HG02588 (cell line): ENCODE results near the gene DNAJC4.

Experiments
- ATAC-seq: cut with Tn5 transposase; IDR thresholded peaks from one replicate; pipeline ENCODE4 v1.9.1; 2021; ENCODE audit warnings: mild to moderate bottlenecking, moderate library complexity; ENCODE audit not compliant: unreplicated experiment

DNAJC4 gene

GRCh38 chr11:64208086-64208795, 22.1 kb upstream of the DNAJC4 start:
- ATAC-seq = no peak

- ATAC-seq = no peak
These were observed 21.4 kb upstream of the DNAJC4 start for GRCh38 chr11:64208796-64209562.

- ATAC-seq = no peak
These were observed 20.8 kb upstream of the DNAJC4 start for GRCh38 chr11:64209563-64209843.

GRCh38 chr11:64210301-64211020, 19.9 kb upstream of the DNAJC4 start:
- ATAC-seq = no peak

GRCh38 chr11:64211181-64211872, 19.0 kb upstream of the DNAJC4 start:
- no peak for ATAC-seq

GRCh38 chr11:64216879-64217278, 13.5 kb upstream of the DNAJC4 start:
- no peak for ATAC-seq

- ATAC-seq = no peak
These were observed 11.6 kb upstream of the DNAJC4 start for GRCh38 chr11:64218628-64219353.

- no peak for ATAC-seq
These were observed 11.0 kb upstream of the DNAJC4 start for GRCh38 chr11:64219354-64219684.

GRCh38 chr11:64219755-64220154, 10.6 kb upstream of the DNAJC4 start:
- no peak for ATAC-seq

GRCh38 chr11:64220271-64220670, 10.1 kb upstream of the DNAJC4 start:
- no peak for ATAC-seq

GRCh38 chr11:64220798-64221197, 9.6 kb upstream of the DNAJC4 start:
- ATAC-seq = no peak

- ATAC-seq = no peak
These were observed 7.7 kb upstream of the DNAJC4 start for GRCh38 chr11:64222651-64223000.

- no peak for ATAC-seq
These were observed 7.2 kb upstream of the DNAJC4 start for GRCh38 chr11:64223001-64223651.

GRCh38 chr11:64224151-64224890, 6.0 kb upstream of the DNAJC4 start:
- ATAC-seq = no peak

GRCh38 chr11:64224891-64225607, 5.3 kb upstream of the DNAJC4 start:
- ATAC-seq = no peak

- peak; percentile 46 for ATAC-seq
These were observed 4.5 kb upstream of the DNAJC4 start, which contains the start of the genes NUDT22 and TRPT1 for GRCh38 chr11:64225608-64226506. Gene NUDT22 (plus strand): TSS chr11:64226274. CDS start chr11:64226653, 379 bp downstream. Gene TRPT1 (minus strand): TSS chr11:64226186. CDS start chr11:64225860, 326 bp downstream.

GRCh38 chr11:64226507-64227051, 3.8 kb upstream of the DNAJC4 start:
- no peak for ATAC-seq
